ENCODE results near the gene PHYKPL. TPM values are rescaled to one million over a fixed set of nuclear protein-coding genes. Genes with fewer than 3 reads are reported as not detected.

PHYKPL gene
- total RNA-seq, 1 donor from 2014 or later, result 55.7 TPM

GRCh38 chr5:178246624-178247279 is 14.2 kb upstream of the PHYKPL start:
- TF ChIP-seq CTCF (conservative IDR thresholded peaks at IDR 0.05), result no peak
- H3K9me3 Mint-ChIP-seq, result no peaks in the 10 kb centered on the region
- H3K27ac Mint-ChIP-seq (ENCODE audit: unreplicated experiment), result peak overlapping the region; percentile 88
- H3K36me3 Mint-ChIP-seq (ENCODE audit: low read depth), result no peaks in the 10 kb centered on the region
- DNase-seq (ENCODE audit: low read depth, low spot score), result no peak
- H3K4me3 Mint-ChIP-seq, result peak overlapping the region; percentile 47
- no peaks in the 10 kb centered on the region for H3K4me1 Mint-ChIP-seq
- peaks cover 3% of the 10 kb centered on the region for H3K27me3 Mint-ChIP-seq (ENCODE audit: low read depth)

GRCh38 chr5:178245389-178245788 is 12.8 kb upstream of the PHYKPL start:
- H3K27me3 Mint-ChIP-seq (ENCODE audit: low read depth), result peaks cover 3% of the 10 kb centered on the region
- no peak overlapping the region for H3K27ac Mint-ChIP-seq (ENCODE audit: unreplicated experiment)
- H3K4me3 Mint-ChIP-seq, result no peak overlapping the region
- H3K9me3 Mint-ChIP-seq, result no peaks in the 10 kb centered on the region
- H3K36me3 Mint-ChIP-seq (ENCODE audit: low read depth), result no peaks in the 10 kb centered on the region
- no peak for DNase-seq (ENCODE audit: low read depth, low spot score)
- TF ChIP-seq CTCF (conservative IDR thresholded peaks at IDR 0.05), result no peak
- peaks cover 4% of the 10 kb centered on the region for H3K4me1 Mint-ChIP-seq

- Mint-ChIP-seq H3K4me1 (peaks cover 4% of the 10 kb centered on the region), H3K36me3 (ENCODE audit: low read depth) (no peaks in the 10 kb centered on the region), H3K9me3 (no peaks in the 10 kb centered on the region), H3K27ac (ENCODE audit: unreplicated experiment) (no peak overlapping the region), H3K27me3 (ENCODE audit: low read depth) (peaks cover 3% of the 10 kb centered on the region), H3K4me3 (no peak overlapping the region)
- DNase-seq (ENCODE audit: low read depth, low spot score), result no peak
- TF ChIP-seq CTCF (conservative IDR thresholded peaks at IDR 0.05), result no peak
These were observed 12.0 kb upstream of the PHYKPL start for GRCh38 chr5:178244576-178244975.

GRCh38 chr5:178242416-178242815 is 9.8 kb upstream of the PHYKPL start:
- Mint-ChIP-seq H3K9me3 (no peaks in the 10 kb centered on the region), H3K36me3 (ENCODE audit: low read depth) (no peaks in the 10 kb centered on the region), H3K4me1 (peaks cover 4% of the 10 kb centered on the region), H3K4me3 (no peak overlapping the region), H3K27me3 (ENCODE audit: low read depth) (peaks cover 3% of the 10 kb centered on the region), H3K27ac (ENCODE audit: unreplicated experiment) (no peak overlapping the region)
- TF ChIP-seq CTCF (conservative IDR thresholded peaks at IDR 0.05), result no peak
- no peak for DNase-seq (ENCODE audit: low read depth, low spot score)

GRCh38 chr5:178241688-178242231 is 9.2 kb upstream of the PHYKPL start:
- Mint-ChIP-seq H3K4me3 (no peak overlapping the region), H3K27ac (ENCODE audit: unreplicated experiment) (no peak overlapping the region), H3K9me3 (no peaks in the 10 kb centered on the region), H3K27me3 (ENCODE audit: low read depth) (peaks cover 3% of the 10 kb centered on the region), H3K4me1 (peaks cover 4% of the 10 kb centered on the region), H3K36me3 (ENCODE audit: low read depth) (no peaks in the 10 kb centered on the region)
- no peak for TF ChIP-seq CTCF (conservative IDR thresholded peaks at IDR 0.05)
- DNase-seq (ENCODE audit: low read depth, low spot score), result no peak
